Epithelial cell of esophagus (primary cell): Measurements from ENCODE around the gene GBF1.

Source experiments
- DNase-seq: peaks from one replicate; pipeline ENCODE4 v3.0.0; 2010; ENCODE audit warnings: low read depth
- H3K4me3 ChIP-seq: 2 replicates; pipeline ENCODE4 v1.5.1; 2011; ENCODE audit warnings: mild to moderate bottlenecking, low read length, control low read depth
- CTCF ChIP-seq: IDR thresholded peaks from 2 replicates; pipeline ENCODE4 v1.5.1; 2011; ENCODE audit warnings: low read depth, mild to moderate bottlenecking, low read length, control low read depth, inconsistent platforms; ENCODE audit not compliant: insufficient read depth; ENCODE audit errors: missing control alignments

GBF1 gene

GRCh38 chr10:102342458-102342857 is 97.1 kb downstream of the GBF1 start:
- DNase-seq, result peak; percentile 72
- TF ChIP-seq CTCF, result no peak
- H3K4me3 ChIP-seq, result no peak overlapping the region

GRCh38 chr10:102342958-102343357 is 97.6 kb downstream of the GBF1 start:
- no peak overlapping the region for H3K4me3 ChIP-seq
- TF ChIP-seq CTCF, result no peak
- DNase-seq, result peak; percentile 85

GRCh38 chr10:102344067-102344466 is 98.7 kb downstream of the GBF1 start:
- no peak for TF ChIP-seq CTCF
- peak; percentile 89 for DNase-seq
- H3K4me3 ChIP-seq, result no peak overlapping the region

- peak; percentile 73 for DNase-seq
- TF ChIP-seq CTCF, result peak; percentile 73
- no peak overlapping the region for H3K4me3 ChIP-seq
Measured at GRCh38 chr10:102347236-102347828, 102.0 kb downstream of the GBF1 start.

GRCh38 chr10:102352066-102352715 is 106.9 kb downstream of the GBF1 start:
- H3K4me3 ChIP-seq, result no peak overlapping the region
- TF ChIP-seq CTCF, result peak; percentile 98
- peak; percentile 69 for DNase-seq

GRCh38 chr10:102354451-102354850 is 109.1 kb downstream of the GBF1 start:
- TF ChIP-seq CTCF, result no peak

More at GRCh38 chr10:102354451-102354850, 109.1 kb downstream of the GBF1 start:
- no peak for DNase-seq
- no peak overlapping the region for H3K4me3 ChIP-seq
